Measurements from ENCODE around the gene ZNF260.

GRCh38 chr19:36527341-36527740, 730 bp downstream of the ZNF260 start:
- no peak for TF ChIP-seq CTCF (IDR thresholded peaks at IDR 0.05)
- no peak for TF ChIP-seq SP1 (CRISPR knock-in tag; conservative IDR thresholded peaks at IDR 0.05)
- no peak for TF ChIP-seq JUN (CRISPR knock-in tag; IDR thresholded peaks at IDR 0.05)
- no peak for TF ChIP-seq MAX (CRISPR knock-in tag; IDR thresholded peaks at IDR 0.05)
- TF ChIP-seq TCF7 (CRISPR knock-in tag; IDR thresholded peaks at IDR 0.05; ENCODE audit: low read depth), result no peak
- TF ChIP-seq ATF6 (CRISPR knock-in tag; IDR thresholded peaks at IDR 0.05), result no peak
- no peak for TF ChIP-seq RELA (CRISPR knock-in tag; IDR thresholded peaks at IDR 0.05; ENCODE audit: borderline replicate concordance)
